DMS153 (cell line): ENCODE data around the gene TCP11.
A peak's percentile ranks its signal among the peaks of the same experiment; 100 is the strongest.

Source experiments
- DNase-seq: peaks from one replicate; lab custom pipeline; 2025; lab: John Stamatoyannopoulos, UW

TCP11 gene

GRCh38 chr6:35173044-35173426 is 31.9 kb upstream of the TCP11 start:
- no peak for DNase-seq

GRCh38 chr6:35170891-35171290 is 29.8 kb upstream of the TCP11 start:
- no peak for DNase-seq

GRCh38 chr6:35170166-35170565 is 29.0 kb upstream of the TCP11 start:
- DNase-seq, result no peak

- DNase-seq, result no peak
Measured at GRCh38 chr6:35168461-35168861, 27.3 kb upstream of the TCP11 start.

GRCh38 chr6:35167505-35167904 is 26.4 kb upstream of the TCP11 start:
- no peak for DNase-seq

- DNase-seq, result peak; percentile 81
Measured at GRCh38 chr6:35166520-35166919, 25.4 kb upstream of the TCP11 start.

GRCh38 chr6:35166116-35166515 is 25.0 kb upstream of the TCP11 start:
- no peak for DNase-seq

- peak; percentile 86 for DNase-seq
Measured at GRCh38 chr6:35165630-35166071, 24.5 kb upstream of the TCP11 start.

- no peak for DNase-seq
Measured at GRCh38 chr6:35164868-35165267, 23.7 kb upstream of the TCP11 start.

- DNase-seq, result no peak
Measured at GRCh38 chr6:35164277-35164676, 23.1 kb upstream of the TCP11 start.

GRCh38 chr6:35163836-35164235 is 22.7 kb upstream of the TCP11 start:
- DNase-seq, result no peak

GRCh38 chr6:35161776-35162607 is 20.9 kb upstream of the TCP11 start:
- DNase-seq, result no peak

- DNase-seq, result no peak
Measured at GRCh38 chr6:35161266-35161665, 20.1 kb upstream of the TCP11 start.

GRCh38 chr6:35160642-35161041 is 19.5 kb upstream of the TCP11 start:
- no peak for DNase-seq

- no peak for DNase-seq
Measured at GRCh38 chr6:35158520-35158919, 17.4 kb upstream of the TCP11 start.

- DNase-seq, result no peak
Measured at GRCh38 chr6:35154947-35155346, 13.8 kb upstream of the TCP11 start.

- DNase-seq, result no peak
Measured at GRCh38 chr6:35154262-35154661, 13.1 kb upstream of the TCP11 start.

GRCh38 chr6:35152067-35152707 is 11.0 kb upstream of the TCP11 start:
- DNase-seq, result no peak

- no peak for DNase-seq
Measured at GRCh38 chr6:35151466-35151865, 10.3 kb upstream of the TCP11 start.

GRCh38 chr6:35149891-35150566 is 8.9 kb upstream of the TCP11 start:
- DNase-seq, result no peak

- DNase-seq, result no peak
Measured at GRCh38 chr6:35148167-35148741, 7.1 kb upstream of the TCP11 start.

GRCh38 chr6:35147486-35147885 is 6.3 kb upstream of the TCP11 start:
- no peak for DNase-seq

- no peak for DNase-seq
Measured at GRCh38 chr6:35147026-35147425, 5.9 kb upstream of the TCP11 start.
